OCI-LY7 (cell line): Measurements from ENCODE around the gene ERCC3.

Experiments used
- CTCF ChIP-seq: fragments of 200-600 bp; sonication (generic); conservative IDR thresholded peaks from 2 replicates; pipeline ENCODE4 v1.5.1; 2014; ENCODE audit warnings: mild to moderate bottlenecking, antibody characterized with exemption, low read length, moderate library complexity, mixed read lengths
- EZH2phosphoT487 ChIP-seq: fragments of 200-600 bp; sonication (generic); IDR thresholded peaks from 2 replicates; pipeline ENCODE4 v1.6.1; 2018; ENCODE audit warnings: low read depth, borderline replicate concordance, mild to moderate bottlenecking, mixed run types, antibody characterized with exemption, low read length, moderate library complexity, mixed read lengths

- TF ChIP-seq CTCF: no peak
- no peak for TF ChIP-seq EZH2phosphoT487
Observed at GRCh38 chr2:127231130-127231865, 62.6 kb downstream of the ERCC3 start.
